Measurements from ENCODE around the gene PLSCR5. TPM values are rescaled to one million over a fixed set of nuclear protein-coding genes. Genes with fewer than 3 reads are reported as not detected.

The PLSCR5 gene
- total RNA-seq, 4 donors from 2014 or later, result not detected

DNA sequence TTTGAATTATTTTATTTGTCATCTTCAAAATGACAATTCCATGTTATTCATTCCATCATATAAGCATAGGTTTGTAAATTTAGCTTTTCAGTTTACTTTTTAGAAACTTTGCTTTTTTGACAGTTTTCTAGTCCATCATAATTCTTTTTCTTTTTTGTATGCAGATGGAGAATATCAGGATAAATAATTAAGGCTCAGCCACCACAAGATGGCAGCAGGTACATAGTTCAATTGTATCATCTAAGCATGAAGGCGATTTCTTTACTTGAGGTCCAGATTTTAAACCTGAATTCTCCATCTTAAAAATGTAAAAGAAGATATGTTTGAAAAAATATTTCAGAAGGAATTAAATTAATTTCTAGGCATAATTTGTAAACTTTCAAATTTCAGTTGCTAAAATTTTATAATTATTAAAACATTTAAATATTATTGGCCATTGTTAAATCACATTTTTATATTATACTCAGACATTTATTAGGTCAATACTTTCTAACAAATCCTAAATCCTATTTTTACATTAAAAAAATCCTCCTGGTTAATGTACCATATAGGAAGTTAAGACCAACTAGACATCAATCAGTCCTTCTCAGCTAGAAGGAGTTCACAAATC lies 15.1 kb downstream of the PLSCR5 start:
- TF ChIP-seq, protein P1, sequence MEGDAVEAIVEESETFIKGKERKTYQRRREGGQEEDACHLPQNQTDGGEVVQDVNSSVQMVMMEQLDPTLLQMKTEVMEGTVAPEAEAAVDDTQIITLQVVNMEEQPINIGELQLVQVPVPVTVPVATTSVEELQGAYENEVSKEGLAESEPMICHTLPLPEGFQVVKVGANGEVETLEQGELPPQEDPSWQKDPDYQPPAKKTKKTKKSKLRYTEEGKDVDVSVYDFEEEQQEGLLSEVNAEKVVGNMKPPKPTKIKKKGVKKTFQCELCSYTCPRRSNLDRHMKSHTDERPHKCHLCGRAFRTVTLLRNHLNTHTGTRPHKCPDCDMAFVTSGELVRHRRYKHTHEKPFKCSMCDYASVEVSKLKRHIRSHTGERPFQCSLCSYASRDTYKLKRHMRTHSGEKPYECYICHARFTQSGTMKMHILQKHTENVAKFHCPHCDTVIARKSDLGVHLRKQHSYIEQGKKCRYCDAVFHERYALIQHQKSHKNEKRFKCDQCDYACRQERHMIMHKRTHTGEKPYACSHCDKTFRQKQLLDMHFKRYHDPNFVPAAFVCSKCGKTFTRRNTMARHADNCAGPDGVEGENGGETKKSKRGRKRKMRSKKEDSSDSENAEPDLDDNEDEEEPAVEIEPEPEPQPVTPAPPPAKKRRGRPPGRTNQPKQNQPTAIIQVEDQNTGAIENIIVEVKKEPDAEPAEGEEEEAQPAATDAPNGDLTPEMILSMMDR (IDR thresholded peaks at IDR 0.05), result no peak
- no peak for ATAC-seq (ENCODE audit: low FRiP score)
- DNase-seq (ENCODE audit: low spot score), result no peak

DNA sequence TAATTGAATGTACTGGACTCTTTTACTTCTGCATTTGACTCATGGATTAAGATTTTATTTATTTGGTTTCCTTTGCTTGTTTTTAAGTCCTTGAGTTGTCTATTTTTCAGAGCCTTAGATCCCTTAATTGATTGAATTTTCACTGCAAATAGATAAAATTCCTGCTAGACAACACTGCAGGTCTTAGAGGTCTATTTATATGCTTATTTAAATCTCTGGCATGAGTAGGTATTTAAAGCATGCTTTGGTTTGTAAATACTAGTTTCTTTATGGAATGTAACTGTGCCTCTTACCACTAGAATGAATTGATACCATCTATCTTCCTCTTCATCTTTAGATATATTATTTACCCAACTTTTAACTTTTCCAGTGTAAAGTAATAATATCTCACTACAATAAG lies 20.0 kb downstream of the PLSCR5 start:
- DNase-seq (ENCODE audit: low spot score) (no peak), ATAC-seq (ENCODE audit: low FRiP score) (no peak)
- TF ChIP-seq, protein P1 (IDR thresholded peaks at IDR 0.05), result no peak

DNA sequence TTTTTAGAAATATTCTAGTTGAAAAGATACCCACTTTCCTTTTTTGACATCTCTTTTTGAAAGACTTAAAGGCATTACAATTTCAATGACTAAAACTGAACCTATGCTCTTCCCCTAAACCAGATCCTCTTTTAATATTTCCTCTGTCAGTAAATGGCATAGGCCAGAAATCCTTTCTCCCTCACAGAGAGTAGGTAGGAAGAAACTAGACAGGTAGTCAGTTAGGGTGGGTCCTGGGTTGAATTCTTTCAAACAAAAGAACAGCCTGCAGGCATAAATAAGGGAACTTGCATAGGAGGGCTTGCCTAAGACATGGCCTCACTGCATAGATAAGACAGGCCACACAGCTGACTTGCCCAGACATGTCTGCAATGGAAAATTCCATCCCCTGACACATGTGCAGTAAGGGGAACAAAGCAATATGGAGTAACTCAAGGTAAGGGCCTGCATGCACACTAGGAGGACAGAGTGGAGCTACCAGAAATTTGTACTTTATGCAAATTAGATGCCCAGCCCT lies 23.1 kb downstream of the PLSCR5 start:
- TF ChIP-seq, protein P1 (IDR thresholded peaks at IDR 0.05), result no peak
- DNase-seq (ENCODE audit: low spot score) (no peak), ATAC-seq (ENCODE audit: low FRiP score) (no peak)

DNA sequence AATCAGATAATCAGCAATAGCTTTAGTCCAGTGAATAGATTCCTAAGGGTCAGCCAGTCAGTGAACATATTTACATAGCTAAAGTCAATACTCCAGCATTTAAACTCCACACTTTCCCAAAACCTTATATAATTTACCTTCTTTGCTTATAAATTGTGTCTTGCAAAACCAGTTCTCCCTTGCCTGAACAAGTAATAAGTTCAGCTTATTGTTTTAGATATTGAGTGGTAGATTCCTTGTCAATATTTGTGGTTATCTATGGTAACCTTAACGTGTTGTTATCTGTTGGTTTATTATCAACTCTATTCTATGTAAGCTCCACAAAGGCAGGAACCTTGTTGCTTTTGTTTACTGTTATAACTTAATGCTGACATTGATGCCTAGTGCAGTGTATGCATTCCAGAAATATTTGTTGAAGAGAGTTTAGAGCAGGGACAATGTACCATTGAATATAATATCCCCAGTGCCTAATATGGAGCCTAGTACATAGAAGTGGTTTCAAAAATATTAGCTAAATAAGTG lies 24.0 kb downstream of the PLSCR5 start:
- ATAC-seq (ENCODE audit: low FRiP score) (no peak), DNase-seq (ENCODE audit: low spot score) (no peak)
- TF ChIP-seq, protein P1 (IDR thresholded peaks at IDR 0.05), result no peak

DNA sequence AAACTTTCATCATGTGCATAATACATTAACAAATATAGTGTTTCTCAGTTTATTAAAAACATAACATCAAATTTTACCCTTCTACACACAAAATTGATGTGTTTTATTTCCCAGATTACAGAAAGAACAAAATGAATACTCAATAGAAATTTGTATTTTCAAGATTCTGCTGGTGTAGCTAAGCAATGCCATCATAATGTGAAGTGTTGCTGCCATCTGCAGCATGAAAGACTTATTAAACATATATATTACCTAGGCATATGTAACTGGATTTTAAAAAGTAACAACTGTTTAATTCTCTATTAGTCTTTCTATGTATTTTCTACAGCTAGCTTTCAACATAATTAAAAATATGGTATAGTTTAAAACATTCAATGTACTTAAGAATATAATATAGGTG lies 27.5 kb downstream of the PLSCR5 start:
- no peak for DNase-seq (ENCODE audit: low spot score)
- TF ChIP-seq, protein P1 (IDR thresholded peaks at IDR 0.05), result no peak
- ATAC-seq (ENCODE audit: low FRiP score), result no peak

DNA sequence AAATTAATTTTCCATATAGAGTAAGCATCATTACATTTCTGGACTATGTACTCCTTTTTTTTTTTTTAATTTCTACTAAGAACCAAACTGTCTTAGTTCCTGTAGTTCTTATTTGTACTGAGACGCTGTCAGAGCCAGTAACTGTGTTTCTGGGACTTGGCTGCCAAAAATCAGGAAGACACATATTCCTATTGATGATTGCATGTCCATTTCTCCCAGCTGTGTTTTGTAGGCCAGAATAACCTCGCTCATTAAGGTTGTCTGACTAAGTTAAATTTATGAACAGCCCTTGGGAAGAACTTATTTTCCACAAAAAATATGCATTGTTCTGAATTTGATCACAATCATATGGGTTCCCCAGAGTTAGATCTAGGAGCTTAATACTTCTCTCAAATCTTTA lies 29.5 kb downstream of the PLSCR5 start:
- TF ChIP-seq, protein P1 (IDR thresholded peaks at IDR 0.05), result no peak
- no peak for ATAC-seq (ENCODE audit: low FRiP score)

DNA sequence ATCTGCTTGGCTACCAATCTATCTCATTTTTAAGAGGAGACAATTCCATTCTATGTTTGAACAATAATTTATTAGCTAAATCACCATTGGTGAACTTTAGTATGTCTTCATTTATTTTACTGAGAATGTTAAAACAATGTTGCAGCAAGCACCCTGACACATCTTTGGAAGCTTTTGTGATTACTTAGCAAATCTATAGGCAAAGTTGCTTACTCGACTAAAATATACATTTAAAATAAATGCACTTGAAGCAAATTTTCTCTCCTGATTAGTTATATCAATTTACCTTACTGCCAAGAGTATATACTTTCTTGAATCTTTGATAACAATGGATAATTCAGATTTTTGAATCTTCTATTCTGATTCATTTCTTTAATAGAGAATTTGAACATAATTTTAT lies 31.0 kb downstream of the PLSCR5 start:
- ATAC-seq (ENCODE audit: low FRiP score) (no peak), DNase-seq (ENCODE audit: low spot score) (no peak)
- TF ChIP-seq, protein P1 (IDR thresholded peaks at IDR 0.05), result no peak

More for the DNA sequence above, 29.5 kb downstream of the PLSCR5 start:
- DNase-seq (ENCODE audit: low spot score), result no peak

Data from omental fat pad (tissue), 4 donors.